B cell (primary cell): Measurements from ENCODE around the gene SPIN3. TPM values are rescaled to one million over a fixed set of nuclear protein-coding genes. Genes with fewer than 3 reads are reported as not detected.
"Not testable (repeated sequence)": the region's sequence is repeated elsewhere in the genome, so short reads cannot be mapped to it uniquely, and the experiment has no call there.

Experiments used
- ATAC-seq: fragments of 200-7000 bp; cut with Tn5 transposase; one replicate; pipeline ENCODE4 v1.10.0; 2021; ENCODE audit warnings: low read depth, mild to moderate bottlenecking, moderate number of reproducible peaks, moderate library complexity
- CTCF ChIA-PET: fragments of 350-600 bp; sonication (Branson Sonifier 250); formaldehyde crosslinking; loops from one replicate; lab custom pipeline; 2021; ENCODE audit warnings: antibody characterized with exemption, inconsistent platforms; lab: Charles Lee
- POLR2A ChIA-PET: fragments of 350-600 bp; sonication (Branson Sonifier 250); formaldehyde crosslinking; loops from one replicate; lab custom pipeline; 2021; ENCODE audit warnings: antibody characterized with exemption; lab: Charles Lee
- DNase-seq: peaks from one replicate; pipeline ENCODE4 v3.0.0; 2013
- H2AFZ ChIP-seq: 2 replicates; pipeline ENCODE4 v1.6.1; 2012; ENCODE audit warnings: mild to moderate bottlenecking, low read depth, low read length; ENCODE audit not compliant: insufficient read depth, poor library complexity, severe bottlenecking
- H3K27ac ChIP-seq, 2 donors: 1 replicate in 1 of 2; 2 replicates in 1 of 2; pipeline ENCODE4 v1.5.1; 2012 to 2013; ENCODE audit warnings: low read length in 2 of 2, mild to moderate bottlenecking in 2 of 2, moderate library complexity in 1 of 2
- H3K27me3 ChIP-seq, 4 experiments: fragments of 200-600 bp in 1 of 4; sonication (generic) in 1 of 4; replicated peaks in 1 of 4; 1 replicate in 2 of 4; 2 replicates in 2 of 4; pipeline versions ENCODE4 v1.6.1 to v1.7.0; 2013 to 2016; ENCODE audit warnings: low read length in 3 of 4, mild to moderate bottlenecking in 2 of 4, mixed read lengths in 1 of 4, moderate library complexity in 1 of 4; ENCODE audit not compliant: insufficient read depth in 4 of 4, control insufficient read depth in 3 of 4; ENCODE audit errors: control extremely low read depth in 1 of 4
- H3K36me3 ChIP-seq, 2 experiments: replicated peaks in 1 of 2; 1 replicate in 1 of 2; 2 replicates in 1 of 2; pipeline versions ENCODE4 v1.6.1 to v1.7.1; 2013; ENCODE audit warnings: low read length in 1 of 2; ENCODE audit not compliant: insufficient read depth in 2 of 2, control insufficient read depth in 1 of 2; ENCODE audit errors: control extremely low read depth in 1 of 2, extremely low read depth in 1 of 2
- H3K4me1 ChIP-seq, 2 donors: fragments of 200-600 bp in 1 of 2; sonication (generic) in 1 of 2; 1 replicate in 1 of 2; 2 replicates in 1 of 2; pipeline versions ENCODE4 v1.5.1 to v1.6.1; 2013 to 2017; ENCODE audit warnings: low read length in 2 of 2; ENCODE audit not compliant: control insufficient read depth in 2 of 2, insufficient read depth in 2 of 2
- H3K4me2 ChIP-seq: replicated peaks from 2 replicates; pipeline ENCODE3; 2012; ENCODE audit warnings: mild to moderate bottlenecking, low read depth, low read length; ENCODE audit not compliant: poor library complexity, severe bottlenecking
- H3K4me3 ChIP-seq, 5 experiments: fragments of 200-600 bp in 1 of 5; sonication (generic) in 1 of 5; 1 replicate in 3 of 5; 2 replicates in 2 of 5; pipeline versions ENCODE4 v1.5.1 to v1.7.0; 2011 to 2016; ENCODE audit warnings: low read length in 4 of 5, mild to moderate bottlenecking in 4 of 5, low read depth in 2 of 5, control low read depth in 1 of 5, moderate library complexity in 1 of 5; ENCODE audit not compliant: insufficient read depth in 1 of 5; ENCODE audit errors: control extremely low read depth in 1 of 5, extremely low read depth in 1 of 5
- H3K79me2 ChIP-seq: fragments of 200-600 bp; sonication (generic); one replicate; pipeline ENCODE4 v1.6.0; 2016; ENCODE audit warnings: low read length; ENCODE audit not compliant: control insufficient read depth, insufficient read depth
- H3K9ac ChIP-seq: fragments of 200-600 bp; sonication (generic); 2 replicates; pipeline ENCODE4 v1.6.1; 2017; ENCODE audit warnings: mild to moderate bottlenecking, low read length, moderate library complexity
- H3K9me3 ChIP-seq, 3 donors: one replicate each; pipeline versions ENCODE4 v1.6.1 to v1.7.1; 2013; ENCODE audit warnings: low read length in 2 of 3; ENCODE audit not compliant: control insufficient read depth in 2 of 3, insufficient read depth in 1 of 3; ENCODE audit errors: control extremely low read depth in 1 of 3
- H4K20me1 ChIP-seq: 2 replicates; pipeline ENCODE4 v1.6.0; 2012; ENCODE audit warnings: mild to moderate bottlenecking, low read length; ENCODE audit not compliant: insufficient read depth, control insufficient read depth, poor library complexity, severe bottlenecking
- H3K27ac Mint-ChIP-seq: one replicate; pipeline ENCODE4 v1.8.0; 2021; ENCODE audit warnings: mixed read lengths
- H3K27me3 Mint-ChIP-seq: one replicate; pipeline ENCODE4 v1.8.0; 2021; ENCODE audit warnings: mixed read lengths
- H3K4me1 Mint-ChIP-seq: one replicate; pipeline ENCODE4 v1.8.0; 2021; ENCODE audit warnings: mixed read lengths
- H3K4me3 Mint-ChIP-seq: one replicate; pipeline ENCODE4 v1.8.0; 2021; ENCODE audit warnings: mixed read lengths
- H3K9me3 Mint-ChIP-seq: one replicate; pipeline ENCODE4 v1.8.0; 2022; ENCODE audit warnings: mixed read lengths; ENCODE audit not compliant: insufficient read depth
- EZH2 ChIP-seq: IDR thresholded peaks from 2 replicates; pipeline ENCODE4 v1.6.1; 2012; ENCODE audit warnings: borderline replicate concordance, low read depth, mild to moderate bottlenecking, moderate library complexity, low read length; ENCODE audit not compliant: insufficient read depth, poor library complexity, severe bottlenecking
- WGBS: methylation state at CpG from one replicate; pipeline ENCODE4 v1.1.5; 2013; ENCODE audit warnings: missing lambda C conversion rate; ENCODE audit not compliant: insufficient coverage; 5-methylcytosine and 5-hydroxymethylcytosine counted together
- intact Hi-C: fragments of 100-400 bp; cut with micrococcal nuclease; formaldehyde crosslinking; loops from one replicate; pipeline ENCODE4 v1.10.0; 2022
- polyA plus RNA-seq: library from polyadenylated mRNA; depleted of rRNA; stranded (reverse); fragments of >200 nt; gene quantifications from 2 replicates; pipeline ENCODE4 v1.2.3, GENCODE V29; 2012
- total RNA-seq, 2 donors: library from RNA; stranded (reverse); fragments of 120-200 nt in 1 of 2; gene quantifications; 1 replicate in 1 of 2; 2 replicates in 1 of 2; pipeline versions ENCODE4 v1.2.3 to v1.2.4, GENCODE V29; 2013 to 2022
- TF ChIP-seq, protein P1 (sequence below): fragments of 200-600 bp; IDR thresholded peaks from one replicate; pipeline ENCODE4 v1.8.0; 2022; ENCODE audit warnings: antibody characterized with exemption, mild to moderate bottlenecking

The SPIN3 gene
- total and polyA plus RNA-seq, 2 donors (not counting 1 experiment from before 2014, with no cell fraction given) = 12.0 to 19.4 TPM

DNA sequence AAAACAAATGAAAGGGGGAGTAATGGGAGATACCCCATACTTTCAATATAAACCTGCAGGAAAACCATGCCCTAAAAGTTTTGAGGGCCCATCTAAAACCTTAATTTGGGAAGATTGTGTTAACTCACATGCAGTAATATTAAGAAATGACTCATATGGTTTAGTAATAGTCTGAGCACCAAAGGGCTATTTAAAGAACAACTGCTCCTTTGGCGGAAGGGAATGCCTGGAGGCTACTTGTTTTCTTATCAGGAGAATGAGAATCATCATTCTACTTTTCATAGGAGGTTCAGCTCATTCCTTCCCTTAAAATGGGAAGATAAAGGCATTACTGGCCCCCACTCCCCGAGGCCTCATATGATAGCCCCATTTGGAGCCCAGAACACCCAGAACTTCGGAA lies 47.6 kb downstream of the SPIN3 start:
- POLR2A ChIA-PET = no interaction called here
- Mint-ChIP-seq H3K27ac (no peak overlapping the region), H3K4me3 (no peak overlapping the region), H3K4me1 (no peaks in the 10 kb centered on the region), H3K27me3 (no peaks in the 10 kb centered on the region), H3K9me3 (no peaks in the 10 kb centered on the region)
- no peaks in the 10 kb centered on the region for H4K20me1 ChIP-seq
- no peak overlapping the region for H2AFZ ChIP-seq
- H3K9ac ChIP-seq = no peak overlapping the region
- no peak overlapping the region for H3K27ac ChIP-seq
- DNase-seq = no peak
- no peaks in the 10 kb centered on the region for H3K36me3 ChIP-seq
- no peak overlapping the region for H3K4me2 ChIP-seq
- no peaks in the 10 kb centered on the region for H3K79me2 ChIP-seq
- no peak overlapping the region for H3K4me3 ChIP-seq
- no peaks in the 10 kb centered on the region for H3K9me3 ChIP-seq
- H3K4me1 ChIP-seq = no peaks in the 10 kb centered on the region
- ATAC-seq = no peak
- no CpG with 5 or more reads among the region's 3 CpGs for WGBS
- no peaks in the 10 kb centered on the region for H3K27me3 ChIP-seq
- CTCF ChIA-PET = no interaction called here
- intact Hi-C loops = no loop called here
- TF ChIP-seq, protein P1, sequence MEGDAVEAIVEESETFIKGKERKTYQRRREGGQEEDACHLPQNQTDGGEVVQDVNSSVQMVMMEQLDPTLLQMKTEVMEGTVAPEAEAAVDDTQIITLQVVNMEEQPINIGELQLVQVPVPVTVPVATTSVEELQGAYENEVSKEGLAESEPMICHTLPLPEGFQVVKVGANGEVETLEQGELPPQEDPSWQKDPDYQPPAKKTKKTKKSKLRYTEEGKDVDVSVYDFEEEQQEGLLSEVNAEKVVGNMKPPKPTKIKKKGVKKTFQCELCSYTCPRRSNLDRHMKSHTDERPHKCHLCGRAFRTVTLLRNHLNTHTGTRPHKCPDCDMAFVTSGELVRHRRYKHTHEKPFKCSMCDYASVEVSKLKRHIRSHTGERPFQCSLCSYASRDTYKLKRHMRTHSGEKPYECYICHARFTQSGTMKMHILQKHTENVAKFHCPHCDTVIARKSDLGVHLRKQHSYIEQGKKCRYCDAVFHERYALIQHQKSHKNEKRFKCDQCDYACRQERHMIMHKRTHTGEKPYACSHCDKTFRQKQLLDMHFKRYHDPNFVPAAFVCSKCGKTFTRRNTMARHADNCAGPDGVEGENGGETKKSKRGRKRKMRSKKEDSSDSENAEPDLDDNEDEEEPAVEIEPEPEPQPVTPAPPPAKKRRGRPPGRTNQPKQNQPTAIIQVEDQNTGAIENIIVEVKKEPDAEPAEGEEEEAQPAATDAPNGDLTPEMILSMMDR = no peak
- no peak for TF ChIP-seq EZH2

DNA sequence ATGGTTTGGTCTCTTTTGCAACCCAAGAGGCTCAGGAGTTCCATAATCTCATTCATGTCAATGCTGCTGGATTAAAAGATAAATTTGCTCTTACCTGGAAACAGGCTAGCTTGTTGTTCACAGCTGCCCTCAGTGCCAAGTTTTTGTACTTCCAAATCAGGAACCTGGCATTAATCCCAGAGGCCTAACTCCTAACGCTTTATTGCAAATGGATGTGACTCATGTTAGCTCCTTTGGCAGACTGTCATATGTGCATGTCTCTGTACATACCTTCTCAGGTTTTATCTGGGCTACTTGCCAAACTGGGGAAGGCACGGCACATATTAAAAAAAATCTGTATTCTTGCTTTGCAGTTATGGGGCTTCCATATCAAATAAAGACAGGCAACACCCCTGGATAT lies 49.1 kb downstream of the SPIN3 start:
- DNase-seq, ATAC-seq, H3K27ac Mint-ChIP-seq, H3K9me3 ChIP-seq, H3K27ac ChIP-seq, H3K4me2 ChIP-seq, intact Hi-C loops, H4K20me1 ChIP-seq, H3K4me3 Mint-ChIP-seq, H3K9ac ChIP-seq, H3K9me3 Mint-ChIP-seq, H3K4me3 ChIP-seq, H3K4me1 Mint-ChIP-seq, H3K27me3 Mint-ChIP-seq, CTCF ChIA-PET, H3K79me2 ChIP-seq, H3K36me3 ChIP-seq, H2AFZ ChIP-seq, POLR2A ChIA-PET, H3K4me1 ChIP-seq, H3K27me3 ChIP-seq: not testable (repeated sequence)
- WGBS = no CpG with 5 or more reads among the region's 2 CpGs

DNA sequence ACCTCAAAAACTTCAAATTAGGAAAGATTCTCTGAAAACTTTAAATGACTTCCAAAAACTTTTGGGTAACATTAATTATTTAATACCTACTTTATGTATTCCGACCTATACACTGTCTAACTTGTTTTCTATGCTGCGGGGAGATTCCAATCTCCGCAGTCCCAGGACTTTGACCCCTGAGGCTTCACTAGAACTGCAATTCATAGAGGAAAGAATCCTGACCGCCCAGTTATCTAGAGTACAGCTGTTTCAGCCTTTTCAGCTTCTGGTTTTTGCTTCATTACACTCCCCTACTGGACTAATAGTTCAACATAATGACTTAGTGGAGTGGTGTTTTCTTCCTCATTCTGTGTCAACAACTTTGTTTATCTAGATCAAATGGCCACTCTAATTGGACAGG lies 50.1 kb downstream of the SPIN3 start:
- H3K4me1 Mint-ChIP-seq, ATAC-seq, POLR2A ChIA-PET, H2AFZ ChIP-seq, H3K36me3 ChIP-seq, H3K4me3 ChIP-seq, intact Hi-C loops, H3K9me3 ChIP-seq, H3K4me3 Mint-ChIP-seq, H3K9me3 Mint-ChIP-seq, H3K4me1 ChIP-seq, H3K27ac Mint-ChIP-seq, DNase-seq, H3K4me2 ChIP-seq, H3K27me3 Mint-ChIP-seq, CTCF ChIA-PET, H3K9ac ChIP-seq, H3K27ac ChIP-seq, H3K79me2 ChIP-seq, H4K20me1 ChIP-seq, H3K27me3 ChIP-seq: not testable (repeated sequence)
- WGBS = 93% methylated on average over 3 of the region's 4 CpGs
